ENCODE results near the gene ALG3.

Gene ALG3

GRCh38 chr3:184234671-184235380 lies 13.9 kb downstream of the ALG3 start:
- no peak for DNase-seq

- DNase-seq = no peak
These were observed 14.5 kb downstream of the ALG3 start for GRCh38 chr3:184234224-184234623.

GRCh38 chr3:184233127-184233843 lies 15.5 kb downstream of the ALG3 start:
- DNase-seq = no peak

- no peak for DNase-seq
These were observed 17.1 kb downstream of the ALG3 start for GRCh38 chr3:184231671-184232070.

GRCh38 chr3:184230603-184231528 lies 17.9 kb downstream of the ALG3 start:
- DNase-seq = no peak

- no peak for DNase-seq
These were observed 18.6 kb downstream of the ALG3 start for GRCh38 chr3:184230081-184230602.

- peak; percentile 62 for DNase-seq
These were observed 19.2 kb downstream of the ALG3 start, which contains the start of gene VWA5B2 for GRCh38 chr3:184229394-184230080. TSS of gene VWA5B2 (plus strand) at chr3:184229585. CDS start at chr3:184230529, 944 bp downstream.

GRCh38 chr3:184228376-184229137 lies 20.2 kb downstream of the ALG3 start:
- no peak for DNase-seq

- peak; percentile 51 for DNase-seq
These were observed 21.3 kb downstream of the ALG3 start for GRCh38 chr3:184227481-184227935.

- DNase-seq = no peak
These were observed 24.8 kb downstream of the ALG3 start for GRCh38 chr3:184223946-184224345.

GRCh38 chr3:184222521-184222920 lies 26.2 kb downstream of the ALG3 start:
- DNase-seq = no peak

GRCh38 chr3:184218814-184219213 lies 29.9 kb downstream of the ALG3 start:
- no peak for DNase-seq

- DNase-seq = no peak
These were observed 37.0 kb downstream of the ALG3 start for GRCh38 chr3:184211718-184212117.

GRCh38 chr3:184211297-184211696 lies 37.5 kb downstream of the ALG3 start:
- DNase-seq = no peak

GRCh38 chr3:184209146-184209923 lies 39.4 kb downstream of the ALG3 start:
- no peak for DNase-seq

GRCh38 chr3:184203526-184203925 lies 45.2 kb downstream of the ALG3 start:
- no peak for DNase-seq

GRCh38 chr3:184200825-184201224 lies 47.9 kb downstream of the ALG3 start:
- no peak for DNase-seq

- DNase-seq = no peak
These were observed 50.3 kb downstream of the ALG3 start for GRCh38 chr3:184198509-184198908.

GRCh38 chr3:184196536-184196935 lies 52.2 kb downstream of the ALG3 start:
- no peak for DNase-seq

GRCh38 chr3:184193991-184194539 lies 54.7 kb downstream of the ALG3 start:
- no peak for DNase-seq

Measured in CD4-positive, alpha-beta T cell treated with Interleukin-4 for 4 hours (primary cell).